Liver (tissue), 9 donors: ENCODE data around the gene NDUFAF2. TPM values are rescaled to one million over a fixed set of nuclear protein-coding genes. Genes with fewer than 3 reads are reported as not detected.
"Not testable (repeated sequence)": the region's sequence is repeated elsewhere in the genome, so short reads cannot be mapped to it uniquely, and the experiment has no call there.

Experiments
- DNase-seq: peaks from one replicate; pipeline ENCODE4 v3.0.0-alpha.2; 2017; ENCODE audit warnings: low spot score
- H3K27ac ChIP-seq, 2 donors: one replicate each; pipeline ENCODE4 v1.7.0; 2013; ENCODE audit warnings: inconsistent platforms in 2 of 2, low read length in 2 of 2, control low read depth in 1 of 2, low read depth in 1 of 2, mild to moderate bottlenecking in 1 of 2
- H3K27me3 ChIP-seq, 4 donors: one replicate each; pipeline versions ENCODE4 v1.6.1 to v1.7.0; 2013; ENCODE audit warnings: low read length in 3 of 4, inconsistent platforms in 1 of 4, mild to moderate bottlenecking in 1 of 4, moderate library complexity in 1 of 4; ENCODE audit not compliant: control insufficient read depth in 4 of 4, insufficient read depth in 4 of 4
- H3K36me3 ChIP-seq, 4 donors: one replicate each; pipeline versions ENCODE4 v1.6.1 to v1.7.0; 2013; ENCODE audit warnings: low read length in 3 of 4, mild to moderate bottlenecking in 3 of 4, low read depth in 1 of 4, moderate library complexity in 1 of 4; ENCODE audit not compliant: control insufficient read depth in 4 of 4, insufficient read depth in 3 of 4
- H3K4me1 ChIP-seq, 4 donors: one replicate each; pipeline versions ENCODE4 v1.6.1 to v1.7.0; 2013; ENCODE audit warnings: low read length in 3 of 4, mild to moderate bottlenecking in 3 of 4, moderate library complexity in 1 of 4; ENCODE audit not compliant: control insufficient read depth in 4 of 4, insufficient read depth in 4 of 4
- H3K4me3 ChIP-seq, 3 donors: one replicate each; pipeline versions ENCODE4 v1.6.1 to v1.7.0; 2013; ENCODE audit warnings: low read length in 3 of 3, control low read depth in 1 of 3, low read depth in 1 of 3, mild to moderate bottlenecking in 1 of 3
- H3K9ac ChIP-seq, 2 donors: one replicate each; pipeline ENCODE4 v1.7.0; 2013; ENCODE audit warnings: low read length in 2 of 2, mild to moderate bottlenecking in 2 of 2, moderate library complexity in 2 of 2, control low read depth in 1 of 2, low read depth in 1 of 2
- H3K9me3 ChIP-seq, 4 donors: one replicate each; pipeline versions ENCODE4 v1.6.1 to v1.7.0; 2013; ENCODE audit warnings: low read length in 3 of 4; ENCODE audit not compliant: control insufficient read depth in 4 of 4
- ATF3 ChIP-seq: IDR thresholded peaks from 2 replicates; pipeline ENCODE4 v1.6.1; 2016; ENCODE audit warnings: antibody characterized with exemption
- CTCF ChIP-seq: fragments of 150-350 bp; IDR thresholded peaks from 2 replicates; pipeline ENCODE4 v1.5.1; 2017; ENCODE audit warnings: improper control_type of control experiment, low read depth, low read length; ENCODE audit not compliant: missing input control
- FOXA1 ChIP-seq: IDR thresholded peaks from 2 replicates; pipeline ENCODE4 v1.6.1; 2016; ENCODE audit warnings: antibody characterized with exemption
- FOXA2 ChIP-seq: IDR thresholded peaks from 2 replicates; pipeline ENCODE4 v1.6.1; 2016; ENCODE audit warnings: antibody characterized with exemption
- HNF4A ChIP-seq, 2 donors: conservative IDR thresholded peaks; 2 replicates each; pipeline ENCODE4 v1.6.1; 2016; ENCODE audit warnings: antibody characterized with exemption in 2 of 2, mild to moderate bottlenecking in 2 of 2
- HNF4G ChIP-seq: IDR thresholded peaks from 2 replicates; pipeline ENCODE4 v1.6.1; 2016; ENCODE audit warnings: antibody characterized with exemption
- JUND ChIP-seq, 2 donors: IDR thresholded peaks; 2 replicates each; pipeline ENCODE4 v1.6.1; 2016; ENCODE audit warnings: antibody characterized with exemption in 2 of 2
- MAX ChIP-seq: IDR thresholded peaks from 2 replicates; pipeline ENCODE4 v1.6.1; 2016; ENCODE audit warnings: antibody characterized with exemption
- NR2F2 ChIP-seq: IDR thresholded peaks from 2 replicates; pipeline ENCODE4 v1.6.1; 2016; ENCODE audit warnings: antibody characterized with exemption
- RAD21 ChIP-seq, 2 donors: IDR thresholded peaks; 2 replicates each; pipeline ENCODE4 v1.6.1; 2016; ENCODE audit warnings: antibody characterized with exemption in 2 of 2, mild to moderate bottlenecking in 2 of 2
- REST ChIP-seq: IDR thresholded peaks from 2 replicates; pipeline ENCODE4 v1.6.1; 2016; ENCODE audit warnings: antibody characterized with exemption, mild to moderate bottlenecking
- SP1 ChIP-seq: IDR thresholded peaks from 2 replicates; pipeline ENCODE4 v1.6.1; 2018; ENCODE audit warnings: antibody characterized with exemption, mild to moderate bottlenecking
- TAF1 ChIP-seq: conservative IDR thresholded peaks from 2 replicates; pipeline ENCODE4 v1.6.1; 2016; ENCODE audit warnings: antibody characterized with exemption, mild to moderate bottlenecking
- ZBTB33 ChIP-seq: IDR thresholded peaks from 2 replicates; pipeline ENCODE4 v1.6.1; 2016; ENCODE audit warnings: antibody characterized with exemption
- WGBS: extraction: QIAGEN DNeasy Blood & Tissue Kit; methylation state at CpG from one replicate; pipeline ENCODE4 v1.1.7; 2013; 5-methylcytosine and 5-hydroxymethylcytosine counted together
- polyA plus RNA-seq, 2 donors: library from polyadenylated mRNA; stranded (reverse) in 1 of 2; unstranded in 1 of 2; fragments of 200-250 nt in 1 of 2; fragments of >200 nt in 1 of 2; fragmentation: Nextera tagmentation in 1 of 2; extraction: Ambion mirVana in 1 of 2; gene quantifications; one replicate each; pipeline versions ENCODE4 v1.2.1 to v1.2.3, GENCODE V29; 2013 to 2015
- total RNA-seq, 2 donors: library from RNA; depleted of rRNA; stranded (reverse); fragments of >200 nt; gene quantifications; one replicate each; pipeline ENCODE4 v1.2.3, GENCODE V29; 2014
- donor health status: healthy.
- donor health status: healthy.
- donor health status: healthy.
- donor health status: healthy.
- donor health status: healthy.

The NDUFAF2 gene
- total and polyA plus RNA-seq, 4 donors: 4.3 to 21.3 (median 12.5) TPM

GRCh38 chr5:61030163-61030482, 85.1 kb downstream of the NDUFAF2 start (continued):
- TF ChIP-seq CTCF (no peak), ATF3 (no peak), HNF4G (no peak), TAF1 (no peak), JUND (IDR thresholded peaks at IDR 0.05) (no peak), FOXA2 (no peak)

- H3K9me3 ChIP-seq, H3K9ac ChIP-seq, H3K27ac ChIP-seq, H3K27me3 ChIP-seq, H3K4me3 ChIP-seq, H3K36me3 ChIP-seq, H3K4me1 ChIP-seq, DNase-seq: not testable (repeated sequence)
- 100% methylated on average over 1 of the region's 1 CpG for WGBS
Observed at GRCh38 chr5:61031301-61031700, 86.3 kb downstream of the NDUFAF2 start.

- Histone ChIP-seq H3K4me1 (no peaks in the 10 kb centered on the region), H3K9ac (no peak overlapping the region), H3K4me3 (no peak overlapping the region), H3K9me3 (no peaks in the 10 kb centered on the region), H3K36me3 (no peaks in the 10 kb centered on the region), H3K27me3 (no peaks in the 10 kb centered on the region), H3K27ac (no peak overlapping the region)
- no peak for DNase-seq
- no peak for TF ChIP-seq JUND (IDR thresholded peaks at IDR 0.05)
- no peak for TF ChIP-seq SP1
- no peak for TF ChIP-seq HNF4G
- TF ChIP-seq RAD21 (IDR thresholded peaks at IDR 0.05): no peak
- TF ChIP-seq FOXA2: no peak
- no peak for TF ChIP-seq FOXA1
- no peak for TF ChIP-seq MAX
- no peak for TF ChIP-seq TAF1
- no peak for TF ChIP-seq REST
- no peak for TF ChIP-seq ZBTB33
- TF ChIP-seq NR2F2: no peak
- TF ChIP-seq HNF4A (conservative IDR thresholded peaks at IDR 0.05): no peak
Observed at GRCh38 chr5:61044545-61044944, 99.5 kb downstream of the NDUFAF2 start.
